Left lung (tissue), 10 donors: Measurements from ENCODE around the gene TARDBP. TPM values are rescaled to one million over a fixed set of nuclear protein-coding genes. Genes with fewer than 3 reads are reported as not detected.

Experiments used
- ATAC-seq: fragments of 200-7000 bp; cut with Tn5 transposase; one replicate; pipeline ENCODE4 v1.9.1; 2020; ENCODE audit warnings: moderate library complexity
- DNase-seq, 4 donors: peaks; one replicate each; pipeline ENCODE4 v3.0.0-alpha.2; 2013 to 2020
- H3K27ac ChIP-seq, 2 donors: fragments of 200-600 bp; sonication (generic) in 1 of 2; one replicate each; pipeline versions ENCODE4 v1.5.0 to v1.8.0; 2020 to 2021
- H3K27me3 ChIP-seq, 2 donors: fragments of 200-600 bp; sonication (generic) in 1 of 2; one replicate each; pipeline versions ENCODE4 v1.5.0 to v1.8.0; 2020 to 2021
- H3K36me3 ChIP-seq, 2 donors: fragments of 200-600 bp; sonication (generic) in 1 of 2; one replicate each; pipeline versions ENCODE4 v1.5.0 to v1.8.0; 2020 to 2021
- H3K4me1 ChIP-seq, 2 donors: fragments of 200-600 bp; one replicate each; pipeline ENCODE4 v1.8.0; 2021
- H3K4me3 ChIP-seq, 2 donors: fragments of 200-600 bp; sonication (generic) in 1 of 2; one replicate each; pipeline versions ENCODE4 v1.5.0 to v1.8.0; 2020 to 2021; ENCODE audit warnings: mild to moderate bottlenecking in 1 of 2
- H3K9me3 ChIP-seq, 2 donors: fragments of 200-600 bp; sonication (generic) in 1 of 2; one replicate each; pipeline versions ENCODE4 v1.5.0 to v1.8.0; 2020 to 2021
- CTCF ChIP-seq, 2 donors: fragments of 200-600 bp; sonication (generic) in 1 of 2; IDR thresholded peaks; one replicate each; pipeline versions ENCODE4 v1.5.0 to v1.8.0; 2021; ENCODE audit warnings: antibody characterized with exemption in 2 of 2
- intact Hi-C, 2 donors: fragments of 100-400 bp; cut with DNase I; formaldehyde crosslinking; loops; one replicate each; pipeline versions ENCODE4 v1.11.2 to v1.14.2; 2022
- polyA plus RNA-seq, 6 donors: library from polyadenylated mRNA; unstranded; fragments of 120-200 nt; gene quantifications; one replicate each; pipeline ENCODE4 v1.2.1, GENCODE V29; 2013; ENCODE audit not compliant: insufficient read length in 6 of 6
- total RNA-seq, 2 donors: library from RNA; stranded (reverse); fragmentation: NEBNext Ultra II Directional; extraction: Animal tissue kit (Norgen Biotek cat#: 25700); gene quantifications; one replicate each; pipeline ENCODE4 v1.2.1, GENCODE V29; 2021
- donor health status: DM: no; HTN: yes; CAD: no.
- donor health status: DM: no; HTN: no; CAD: no.

The TARDBP gene
- total and polyA plus RNA-seq, 8 donors: 119 to 344 (median 292) TPM

GRCh38 chr1:11026052-11026451 is 13.6 kb downstream of the TARDBP start:
- TF ChIP-seq CTCF (IDR thresholded peaks at IDR 0.05): no peak
- H3K27me3 ChIP-seq: no peaks in the 10 kb centered on the region
- no peaks in the 10 kb centered on the region for H3K4me1 ChIP-seq
- DNase-seq (no peak), ATAC-seq (no peak)
- no peaks in the 10 kb centered on the region for H3K9me3 ChIP-seq
- H3K36me3 ChIP-seq: peaks cover 3 to 97% of the 10 kb centered on the region in 2 donors
- H3K4me3 ChIP-seq: no peak overlapping the region
- intact Hi-C loops: no loop called here
- H3K27ac ChIP-seq: no peak overlapping the region

GRCh38 chr1:11026903-11027302 is 14.4 kb downstream of the TARDBP start:
- DNase-seq (no peak), ATAC-seq (no peak)
- TF ChIP-seq CTCF (IDR thresholded peaks at IDR 0.05): no peak
- no peaks in the 10 kb centered on the region for H3K9me3 ChIP-seq
- H3K27ac ChIP-seq: no peak overlapping the region
- no peak overlapping the region for H3K4me3 ChIP-seq
- no peaks in the 10 kb centered on the region for H3K27me3 ChIP-seq
- intact Hi-C loops: no loop called here
- peaks cover 0 to 88% of the 10 kb centered on the region in 2 donors for H3K36me3 ChIP-seq
- H3K4me1 ChIP-seq: no peaks in the 10 kb centered on the region

- no peak for ATAC-seq
- intact Hi-C loops: no loop called here
- H3K36me3 ChIP-seq: peaks cover 0 to 84% of the 10 kb centered on the region in 2 donors
Observed at GRCh38 chr1:11027316-11027715, 14.9 kb downstream of the TARDBP start.

GRCh38 chr1:11028018-11028417 is 15.6 kb downstream of the TARDBP start:
- intact Hi-C loops: no loop called here
- Histone ChIP-seq H3K4me1 (no peaks in the 10 kb centered on the region), H3K36me3 (peaks cover 0 to 77% of the 10 kb centered on the region in 2 donors), H3K27me3 (no peaks in the 10 kb centered on the region), H3K4me3 (no peak overlapping the region), H3K27ac (no peak overlapping the region), H3K9me3 (no peaks in the 10 kb centered on the region)
- DNase-seq: no peak
- no peak for ATAC-seq
- no peak for TF ChIP-seq CTCF (IDR thresholded peaks at IDR 0.05)

More at GRCh38 chr1:11027316-11027715, 14.9 kb downstream of the TARDBP start:
- Histone ChIP-seq H3K4me1 (no peaks in the 10 kb centered on the region), H3K9me3 (no peaks in the 10 kb centered on the region), H3K4me3 (no peak overlapping the region), H3K27me3 (no peaks in the 10 kb centered on the region), H3K27ac (no peak overlapping the region)
- TF ChIP-seq CTCF (IDR thresholded peaks at IDR 0.05): no peak
- no peak for DNase-seq

GRCh38 chr1:11030865-11031264 is 18.4 kb downstream of the TARDBP start:
- Histone ChIP-seq H3K4me3 (no peak overlapping the region), H3K9me3 (no peaks in the 10 kb centered on the region), H3K27me3 (no peaks in the 10 kb centered on the region), H3K36me3 (peaks cover 0 to 48% of the 10 kb centered on the region in 2 donors), H3K27ac (no peak overlapping the region), H3K4me1 (no peaks in the 10 kb centered on the region)
- no peak for DNase-seq
- intact Hi-C loops: loop anchor here in 1 of 2 donors (10.0 kb wide), 1 partner anchor 614 kb away; no protein-coding TSS in a partner anchor
- no peak for TF ChIP-seq CTCF (IDR thresholded peaks at IDR 0.05)
- no peak for ATAC-seq
